Measurements from ENCODE around the gene SKAP1. TPM values are rescaled to one million over a fixed set of nuclear protein-coding genes. Genes with fewer than 3 reads are reported as not detected.

Gene SKAP1
- total RNA-seq, 1 donor from 2014 or later: 25.3 TPM

- Mint-ChIP-seq H3K4me1 (peaks cover 8% of the 10 kb centered on the region), H3K9me3 (no peaks in the 10 kb centered on the region), H3K27ac (no peak overlapping the region), H3K27me3 (no peaks in the 10 kb centered on the region), H3K36me3 (ENCODE audit: low read depth) (peaks cover 3% of the 10 kb centered on the region), H3K4me3 (no peak overlapping the region)
- DNase-seq (no peak), ATAC-seq (ENCODE audit: low read depth) (no peak)
- TF ChIP-seq, protein P1, sequence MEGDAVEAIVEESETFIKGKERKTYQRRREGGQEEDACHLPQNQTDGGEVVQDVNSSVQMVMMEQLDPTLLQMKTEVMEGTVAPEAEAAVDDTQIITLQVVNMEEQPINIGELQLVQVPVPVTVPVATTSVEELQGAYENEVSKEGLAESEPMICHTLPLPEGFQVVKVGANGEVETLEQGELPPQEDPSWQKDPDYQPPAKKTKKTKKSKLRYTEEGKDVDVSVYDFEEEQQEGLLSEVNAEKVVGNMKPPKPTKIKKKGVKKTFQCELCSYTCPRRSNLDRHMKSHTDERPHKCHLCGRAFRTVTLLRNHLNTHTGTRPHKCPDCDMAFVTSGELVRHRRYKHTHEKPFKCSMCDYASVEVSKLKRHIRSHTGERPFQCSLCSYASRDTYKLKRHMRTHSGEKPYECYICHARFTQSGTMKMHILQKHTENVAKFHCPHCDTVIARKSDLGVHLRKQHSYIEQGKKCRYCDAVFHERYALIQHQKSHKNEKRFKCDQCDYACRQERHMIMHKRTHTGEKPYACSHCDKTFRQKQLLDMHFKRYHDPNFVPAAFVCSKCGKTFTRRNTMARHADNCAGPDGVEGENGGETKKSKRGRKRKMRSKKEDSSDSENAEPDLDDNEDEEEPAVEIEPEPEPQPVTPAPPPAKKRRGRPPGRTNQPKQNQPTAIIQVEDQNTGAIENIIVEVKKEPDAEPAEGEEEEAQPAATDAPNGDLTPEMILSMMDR (IDR thresholded peaks at IDR 0.05): no peak
- POLR2A ChIA-PET: no interaction called here
- CTCF ChIA-PET: no interaction called here
- intact Hi-C loops (cut with micrococcal nuclease): no loop called here
Measured at GRCh38 chr17:48301002-48301401, 129.0 kb downstream of the SKAP1 start.

GRCh38 chr17:48299760-48300159, 130.3 kb downstream of the SKAP1 start:
- Mint-ChIP-seq H3K4me3 (no peak overlapping the region), H3K27ac (peak overlapping the region; percentile 37), H3K4me1 (peaks cover 19% of the 10 kb centered on the region), H3K9me3 (no peaks in the 10 kb centered on the region), H3K27me3 (no peaks in the 10 kb centered on the region), H3K36me3 (ENCODE audit: low read depth) (peaks cover 3% of the 10 kb centered on the region)
- no peak for DNase-seq
- TF ChIP-seq, protein P1 (IDR thresholded peaks at IDR 0.05): no peak
- intact Hi-C loops (cut with micrococcal nuclease): loop anchor here (5.0 kb wide), 1 partner anchor 37 kb away; no protein-coding TSS in a partner anchor
- ChIA-PET POLR2A (no interaction called here), CTCF (no interaction called here)
- no peak for ATAC-seq (ENCODE audit: low read depth)

- Mint-ChIP-seq H3K4me1 (peaks cover 24% of the 10 kb centered on the region), H3K27me3 (no peaks in the 10 kb centered on the region), H3K4me3 (no peak overlapping the region), H3K36me3 (ENCODE audit: low read depth) (peaks cover 3% of the 10 kb centered on the region), H3K9me3 (no peaks in the 10 kb centered on the region), H3K27ac (no peak overlapping the region)
- ChIA-PET CTCF (no interaction called here), POLR2A (interaction anchor here (0.5 kb wide), 1 partner anchor 700 kb away, joined by 11 read pairs; the partner anchor contains the start of gene IGF2BP1)
- ATAC-seq (ENCODE audit: low read depth) (no peak), DNase-seq (no peak)
- TF ChIP-seq, protein P1 (IDR thresholded peaks at IDR 0.05): no peak
- intact Hi-C loops (cut with micrococcal nuclease): loop anchor here (5.0 kb wide), 1 partner anchor 36 kb away; no protein-coding TSS in a partner anchor
Measured at GRCh38 chr17:48297825-48298224, 132.2 kb downstream of the SKAP1 start.

- ChIA-PET POLR2A (no interaction called here), CTCF (no interaction called here)
- intact Hi-C loops (cut with micrococcal nuclease): loop anchor here (5.0 kb wide), 1 partner anchor 34 kb away; no protein-coding TSS in a partner anchor
- no peak overlapping the region for H3K4me3 Mint-ChIP-seq
- TF ChIP-seq, protein P1 (IDR thresholded peaks at IDR 0.05): no peak
- no peaks in the 10 kb centered on the region for H3K9me3 Mint-ChIP-seq
- H3K4me1 Mint-ChIP-seq: peaks cover 24% of the 10 kb centered on the region
- no peak for DNase-seq
- no peak for ATAC-seq (ENCODE audit: low read depth)
- H3K27ac Mint-ChIP-seq: no peak overlapping the region
- H3K27me3 Mint-ChIP-seq: no peaks in the 10 kb centered on the region
- H3K36me3 Mint-ChIP-seq (ENCODE audit: low read depth): peaks cover 3% of the 10 kb centered on the region
Measured at GRCh38 chr17:48296453-48296852, 133.6 kb downstream of the SKAP1 start.

DNA sequence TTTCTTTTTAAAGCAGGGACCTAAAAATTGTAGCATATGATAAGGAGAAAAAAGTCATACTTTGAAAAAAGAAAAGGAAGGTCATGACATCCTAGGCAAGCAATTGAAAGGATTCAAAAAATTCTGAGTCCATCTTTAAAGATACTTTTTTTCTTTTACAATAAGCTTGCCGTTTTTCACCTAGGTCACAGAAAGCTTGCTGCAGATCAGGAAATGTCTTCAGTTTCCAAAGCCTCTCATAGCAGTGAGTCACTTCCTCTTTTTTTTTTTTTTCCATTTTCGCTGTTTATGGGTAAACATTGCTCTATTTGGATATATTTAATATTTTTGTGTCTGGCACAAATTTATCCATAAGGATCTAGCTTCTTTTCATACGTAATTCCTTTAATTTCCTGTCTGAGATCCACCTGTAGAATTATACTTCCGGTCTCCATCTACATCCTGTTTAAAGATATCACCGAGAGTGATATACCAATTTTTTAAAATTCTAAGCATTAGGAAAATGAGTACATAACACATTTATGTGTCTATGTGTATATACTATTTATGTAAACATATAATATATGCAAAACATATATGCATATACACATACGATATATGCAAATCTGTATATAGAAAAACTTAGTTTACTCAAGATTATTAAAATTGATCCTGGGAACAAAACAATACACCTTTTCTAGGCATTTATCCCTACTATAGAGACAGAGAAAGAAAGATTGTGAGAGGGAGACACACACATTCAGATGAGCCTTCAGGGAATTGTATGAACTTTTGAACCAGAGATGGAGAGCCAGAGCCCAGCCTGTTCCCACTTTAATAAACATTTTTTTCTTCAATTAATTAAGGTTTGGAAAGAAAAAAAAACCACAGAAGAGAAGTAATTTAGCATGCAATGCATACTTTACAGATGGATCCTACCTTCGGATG, 134.4 kb downstream of the SKAP1 start:
- Mint-ChIP-seq H3K9me3 (no peaks in the 10 kb centered on the region), H3K36me3 (ENCODE audit: low read depth) (peaks cover 3% of the 10 kb centered on the region), H3K27ac (peak overlapping the region; percentile 90), H3K27me3 (no peaks in the 10 kb centered on the region), H3K4me1 (peaks cover 24% of the 10 kb centered on the region), H3K4me3 (peak overlapping the region; percentile 81)
- TF ChIP-seq, protein P1 (IDR thresholded peaks at IDR 0.05): no peak
- ChIA-PET POLR2A (interaction anchor here (0.5 to 1.0 kb wide), 5 partner anchors 188 to 1382 kb away, joined by 3 to 5 read pairs (median 3); partner anchors contain the start of gene NFE2L1), CTCF (interaction anchor here (1.3 to 1.9 kb wide), 2 partner anchors 36 to 306 kb away, joined by 3 to 4 read pairs; no protein-coding TSS in a partner anchor)
- intact Hi-C loops (cut with micrococcal nuclease): loop anchor here (5.0 kb wide), 1 partner anchor 33 kb away; no protein-coding TSS in a partner anchor
- ATAC-seq (ENCODE audit: low read depth) (peak; percentile 77), DNase-seq (no peak)
